B cell (primary cell): ENCODE measurements around the gene COMT. TPM values are rescaled to one million over a fixed set of nuclear protein-coding genes. Genes with fewer than 3 reads are reported as not detected.

Experiments
- ATAC-seq: fragments of 200-7000 bp; cut with Tn5 transposase; one replicate; pipeline ENCODE4 v1.10.0; 2021; ENCODE audit warnings: low read depth, mild to moderate bottlenecking, moderate number of reproducible peaks, moderate library complexity
- CTCF ChIA-PET: fragments of 350-600 bp; sonication (Branson Sonifier 250); formaldehyde crosslinking; loops from one replicate; lab custom pipeline; 2021; ENCODE audit warnings: antibody characterized with exemption, inconsistent platforms; lab: Charles Lee
- POLR2A ChIA-PET: fragments of 350-600 bp; sonication (Branson Sonifier 250); formaldehyde crosslinking; loops from one replicate; lab custom pipeline; 2021; ENCODE audit warnings: antibody characterized with exemption; lab: Charles Lee
- DNase-seq: peaks from one replicate; pipeline ENCODE4 v3.0.0; 2013
- H2AFZ ChIP-seq: 2 replicates; pipeline ENCODE4 v1.6.1; 2012; ENCODE audit warnings: mild to moderate bottlenecking, low read depth, low read length; ENCODE audit not compliant: insufficient read depth, poor library complexity, severe bottlenecking
- H3K27ac ChIP-seq, 2 donors: 1 replicate in 1 of 2; 2 replicates in 1 of 2; pipeline ENCODE4 v1.5.1; 2012 to 2013; ENCODE audit warnings: low read length in 2 of 2, mild to moderate bottlenecking in 2 of 2, moderate library complexity in 1 of 2
- H3K27me3 ChIP-seq, 4 experiments: fragments of 200-600 bp in 1 of 4; sonication (generic) in 1 of 4; replicated peaks in 1 of 4; 1 replicate in 2 of 4; 2 replicates in 2 of 4; pipeline versions ENCODE4 v1.6.1 to v1.7.0; 2013 to 2016; ENCODE audit warnings: low read length in 3 of 4, mild to moderate bottlenecking in 2 of 4, mixed read lengths in 1 of 4, moderate library complexity in 1 of 4; ENCODE audit not compliant: insufficient read depth in 4 of 4, control insufficient read depth in 3 of 4; ENCODE audit errors: control extremely low read depth in 1 of 4
- H3K36me3 ChIP-seq, 2 experiments: replicated peaks in 1 of 2; 1 replicate in 1 of 2; 2 replicates in 1 of 2; pipeline versions ENCODE4 v1.6.1 to v1.7.1; 2013; ENCODE audit warnings: low read length in 1 of 2; ENCODE audit not compliant: insufficient read depth in 2 of 2, control insufficient read depth in 1 of 2; ENCODE audit errors: control extremely low read depth in 1 of 2, extremely low read depth in 1 of 2
- H3K4me1 ChIP-seq, 2 donors: fragments of 200-600 bp in 1 of 2; sonication (generic) in 1 of 2; 1 replicate in 1 of 2; 2 replicates in 1 of 2; pipeline versions ENCODE4 v1.5.1 to v1.6.1; 2013 to 2017; ENCODE audit warnings: low read length in 2 of 2; ENCODE audit not compliant: control insufficient read depth in 2 of 2, insufficient read depth in 2 of 2
- H3K4me2 ChIP-seq: replicated peaks from 2 replicates; pipeline ENCODE3; 2012; ENCODE audit warnings: mild to moderate bottlenecking, low read depth, low read length; ENCODE audit not compliant: poor library complexity, severe bottlenecking
- H3K4me3 ChIP-seq, 5 experiments: fragments of 200-600 bp in 1 of 5; sonication (generic) in 1 of 5; 1 replicate in 3 of 5; 2 replicates in 2 of 5; pipeline versions ENCODE4 v1.5.1 to v1.7.0; 2011 to 2016; ENCODE audit warnings: low read length in 4 of 5, mild to moderate bottlenecking in 4 of 5, low read depth in 2 of 5, control low read depth in 1 of 5, moderate library complexity in 1 of 5; ENCODE audit not compliant: insufficient read depth in 1 of 5; ENCODE audit errors: control extremely low read depth in 1 of 5, extremely low read depth in 1 of 5
- H3K79me2 ChIP-seq: fragments of 200-600 bp; sonication (generic); one replicate; pipeline ENCODE4 v1.6.0; 2016; ENCODE audit warnings: low read length; ENCODE audit not compliant: control insufficient read depth, insufficient read depth
- H3K9ac ChIP-seq: fragments of 200-600 bp; sonication (generic); 2 replicates; pipeline ENCODE4 v1.6.1; 2017; ENCODE audit warnings: mild to moderate bottlenecking, low read length, moderate library complexity
- H3K9me3 ChIP-seq, 3 donors: one replicate each; pipeline versions ENCODE4 v1.6.1 to v1.7.1; 2013; ENCODE audit warnings: low read length in 2 of 3; ENCODE audit not compliant: control insufficient read depth in 2 of 3, insufficient read depth in 1 of 3; ENCODE audit errors: control extremely low read depth in 1 of 3
- H4K20me1 ChIP-seq: 2 replicates; pipeline ENCODE4 v1.6.0; 2012; ENCODE audit warnings: mild to moderate bottlenecking, low read length; ENCODE audit not compliant: insufficient read depth, control insufficient read depth, poor library complexity, severe bottlenecking
- H3K27ac Mint-ChIP-seq: one replicate; pipeline ENCODE4 v1.8.0; 2021; ENCODE audit warnings: mixed read lengths
- H3K27me3 Mint-ChIP-seq: one replicate; pipeline ENCODE4 v1.8.0; 2021; ENCODE audit warnings: mixed read lengths
- H3K4me1 Mint-ChIP-seq: one replicate; pipeline ENCODE4 v1.8.0; 2021; ENCODE audit warnings: mixed read lengths
- H3K4me3 Mint-ChIP-seq: one replicate; pipeline ENCODE4 v1.8.0; 2021; ENCODE audit warnings: mixed read lengths
- H3K9me3 Mint-ChIP-seq: one replicate; pipeline ENCODE4 v1.8.0; 2022; ENCODE audit warnings: mixed read lengths; ENCODE audit not compliant: insufficient read depth
- EZH2 ChIP-seq: IDR thresholded peaks from 2 replicates; pipeline ENCODE4 v1.6.1; 2012; ENCODE audit warnings: borderline replicate concordance, low read depth, mild to moderate bottlenecking, moderate library complexity, low read length; ENCODE audit not compliant: insufficient read depth, poor library complexity, severe bottlenecking
- WGBS: methylation state at CpG from one replicate; pipeline ENCODE4 v1.1.5; 2013; ENCODE audit warnings: missing lambda C conversion rate; ENCODE audit not compliant: insufficient coverage; 5-methylcytosine and 5-hydroxymethylcytosine counted together
- intact Hi-C: fragments of 100-400 bp; cut with micrococcal nuclease; formaldehyde crosslinking; loops from one replicate; pipeline ENCODE4 v1.10.0; 2022
- polyA plus RNA-seq: library from polyadenylated mRNA; depleted of rRNA; stranded (reverse); fragments of >200 nt; gene quantifications from 2 replicates; pipeline ENCODE4 v1.2.3, GENCODE V29; 2012
- total RNA-seq, 2 donors: library from RNA; stranded (reverse); fragments of 120-200 nt in 1 of 2; gene quantifications; 1 replicate in 1 of 2; 2 replicates in 1 of 2; pipeline versions ENCODE4 v1.2.3 to v1.2.4, GENCODE V29; 2013 to 2022
- TF ChIP-seq, protein P1 (sequence below): fragments of 200-600 bp; IDR thresholded peaks from one replicate; pipeline ENCODE4 v1.8.0; 2022; ENCODE audit warnings: antibody characterized with exemption, mild to moderate bottlenecking

The COMT gene
- total and polyA plus RNA-seq, 2 donors (not counting 1 experiment from before 2014, with no cell fraction given), result 32.6 to 58.3 TPM

DNA sequence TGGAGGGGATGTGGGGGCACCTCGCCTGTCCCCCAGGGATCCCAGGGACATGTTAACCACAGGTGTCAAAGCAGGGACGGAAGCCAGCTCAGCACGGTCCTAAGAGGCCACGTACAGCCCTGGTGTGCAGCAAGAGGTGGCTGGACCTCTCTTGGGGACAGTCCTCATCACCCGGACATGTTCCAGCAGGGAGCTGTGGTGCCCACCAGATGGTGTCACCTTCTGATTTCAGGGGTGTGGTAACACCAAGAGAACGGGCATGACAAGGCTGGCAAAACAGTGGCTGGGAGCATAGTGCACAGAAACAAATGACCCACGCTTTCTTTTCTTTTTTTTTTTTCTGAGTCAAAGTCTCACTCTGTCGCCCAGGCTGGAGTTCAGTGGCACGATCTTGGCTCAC lies 25.6 kb upstream of the COMT start:
- Histone ChIP-seq H3K9me3 (peaks cover 0 to 8% (median 5%) of the 10 kb centered on the region in 3 donors), H3K4me2 (no peak overlapping the region), H3K79me2 (no peaks in the 10 kb centered on the region), H2AFZ (no peak overlapping the region), H3K36me3 (peaks cover 4 to 64% of the 10 kb centered on the region in 2 experiments), H3K4me1 (no peaks in the 10 kb centered on the region), H4K20me1 (no peaks in the 10 kb centered on the region), H3K27ac (no peak overlapping the region), H3K27me3 (no peaks in the 10 kb centered on the region), H3K9ac (no peak overlapping the region), H3K4me3 (no peak overlapping the region)
- Mint-ChIP-seq H3K27me3 (no peaks in the 10 kb centered on the region), H3K27ac (no peak overlapping the region), H3K4me1 (no peaks in the 10 kb centered on the region), H3K9me3 (no peaks in the 10 kb centered on the region), H3K4me3 (no peak overlapping the region)
- TF ChIP-seq, protein P1, sequence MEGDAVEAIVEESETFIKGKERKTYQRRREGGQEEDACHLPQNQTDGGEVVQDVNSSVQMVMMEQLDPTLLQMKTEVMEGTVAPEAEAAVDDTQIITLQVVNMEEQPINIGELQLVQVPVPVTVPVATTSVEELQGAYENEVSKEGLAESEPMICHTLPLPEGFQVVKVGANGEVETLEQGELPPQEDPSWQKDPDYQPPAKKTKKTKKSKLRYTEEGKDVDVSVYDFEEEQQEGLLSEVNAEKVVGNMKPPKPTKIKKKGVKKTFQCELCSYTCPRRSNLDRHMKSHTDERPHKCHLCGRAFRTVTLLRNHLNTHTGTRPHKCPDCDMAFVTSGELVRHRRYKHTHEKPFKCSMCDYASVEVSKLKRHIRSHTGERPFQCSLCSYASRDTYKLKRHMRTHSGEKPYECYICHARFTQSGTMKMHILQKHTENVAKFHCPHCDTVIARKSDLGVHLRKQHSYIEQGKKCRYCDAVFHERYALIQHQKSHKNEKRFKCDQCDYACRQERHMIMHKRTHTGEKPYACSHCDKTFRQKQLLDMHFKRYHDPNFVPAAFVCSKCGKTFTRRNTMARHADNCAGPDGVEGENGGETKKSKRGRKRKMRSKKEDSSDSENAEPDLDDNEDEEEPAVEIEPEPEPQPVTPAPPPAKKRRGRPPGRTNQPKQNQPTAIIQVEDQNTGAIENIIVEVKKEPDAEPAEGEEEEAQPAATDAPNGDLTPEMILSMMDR, result no peak
- TF ChIP-seq EZH2, result no peak
- DNase-seq (no peak), ATAC-seq (no peak)
- intact Hi-C loops, result no loop called here
- 87% methylated on average over 8 of the region's 9 CpGs for WGBS
- CTCF ChIA-PET, result interaction anchor here (0.9 to 4.1 kb wide), 2 partner anchors 11 to 186 kb away, joined by 3 to 15 read pairs; no protein-coding TSS in a partner anchor
- POLR2A ChIA-PET, result no interaction called here

DNA sequence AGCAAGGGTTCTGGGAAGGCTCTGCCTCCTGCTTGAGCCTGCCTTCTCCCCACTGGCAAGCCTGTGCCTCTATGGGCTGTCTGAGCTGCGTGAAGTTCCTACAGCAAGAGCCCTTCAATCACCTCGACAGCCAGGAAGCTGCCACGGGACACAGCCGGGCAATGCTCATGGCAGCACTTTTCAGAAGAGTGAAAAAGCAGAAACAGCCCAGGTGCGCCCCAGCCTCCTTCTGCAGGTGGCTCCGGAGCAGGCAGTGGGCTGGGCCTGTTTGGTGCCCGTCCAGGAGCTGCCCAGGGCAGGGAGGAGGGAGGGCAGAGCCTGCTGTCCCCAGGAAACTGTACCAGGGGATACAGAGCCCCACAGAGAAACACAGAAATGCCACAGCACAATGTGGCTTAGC lies 24.6 kb upstream of the COMT start:
- Histone ChIP-seq H3K9ac (no peak overlapping the region), H2AFZ (no peak overlapping the region), H3K27me3 (no peaks in the 10 kb centered on the region), H3K4me1 (no peaks in the 10 kb centered on the region), H3K9me3 (peaks cover 0 to 8% (median 5%) of the 10 kb centered on the region in 3 donors), H4K20me1 (no peaks in the 10 kb centered on the region), H3K36me3 (peaks cover 4 to 58% of the 10 kb centered on the region in 2 experiments), H3K4me2 (no peak overlapping the region), H3K4me3 (no peak overlapping the region), H3K27ac (no peak overlapping the region), H3K79me2 (no peaks in the 10 kb centered on the region)
- CTCF ChIA-PET, result interaction anchor here (1.0 to 4.1 kb wide), 2 partner anchors 10 to 187 kb away, joined by 3 to 15 read pairs; no protein-coding TSS in a partner anchor
- ATAC-seq (no peak), DNase-seq (no peak)
- no peaks in the 10 kb centered on the region for H3K9me3 Mint-ChIP-seq
- no peak for TF ChIP-seq EZH2
- TF ChIP-seq, protein P1, result no peak
- intact Hi-C loops, result no loop called here
- H3K27ac Mint-ChIP-seq, result no peak overlapping the region
- no peaks in the 10 kb centered on the region for H3K27me3 Mint-ChIP-seq
- H3K4me3 Mint-ChIP-seq, result no peak overlapping the region
- 30% methylated on average over 7 of the region's 7 CpGs for WGBS
- POLR2A ChIA-PET, result no interaction called here
- no peaks in the 10 kb centered on the region for H3K4me1 Mint-ChIP-seq
